GM12878 (cell line): ENCODE results near the gene ZNF613. TPM values are rescaled to one million over a fixed set of nuclear protein-coding genes. Genes with fewer than 3 reads are reported as not detected.

Experiments used
- ATAC-seq: fragments of 200-7000 bp; cut with Tn5 transposase; 3 replicates; pipeline ENCODE4 v1.9.1; 2020; ENCODE audit warnings: mild to moderate bottlenecking, moderate library complexity
- BruUV-seq: library from RNA; stranded (reverse); fragments of 400-500 nt; replicated peaks from 2 replicates; lab custom pipeline; 2021; lab: Mats Ljungman, UMichigan
- CTCF ChIA-PET: fragments of 300-600 bp; sonication (Branson Sonifier 250); formaldehyde crosslinking; extraction: SDS; loops from one replicate; lab custom pipeline; 2021; ENCODE audit warnings: inconsistent platforms; lab: Yijun Ruan, JAX
- POLR2A ChIA-PET: fragments of 350-600 bp; formaldehyde crosslinking; extraction: SDS; loops from one replicate; lab custom pipeline; 2021; ENCODE audit warnings: inconsistent platforms; lab: Charles Lee
- RAD21 ChIA-PET: fragments of 300-600 bp; sonication (Branson Sonifier 250); formaldehyde crosslinking; loops from one replicate; lab custom pipeline; 2023; ENCODE audit warnings: antibody characterized with exemption; ENCODE audit not compliant: unreplicated experiment; lab: Charles Lee
- SMC1A ChIA-PET: fragments of 300-600 bp; sonication (Branson Sonifier 250); formaldehyde crosslinking; loops from one replicate; lab custom pipeline; 2023; ENCODE audit not compliant: unreplicated experiment, uncharacterized antibody; lab: Charles Lee
- DNase-seq: peaks from one replicate; pipeline ENCODE4 v3.0.0-alpha.2; 2011; ENCODE audit warnings: low read depth, low spot score
- FAIRE-seq: peaks from 3 replicates; lab custom pipeline; 2011; peaks lifted over from hg19 to GRCh38; lab: Jason Lieb, UNC
- H2AFZ ChIP-seq: 2 replicates; pipeline ENCODE4 v1.6.0; 2011; ENCODE audit warnings: low read depth, low read length, control low read depth; ENCODE audit not compliant: control insufficient read depth
- H3K27ac ChIP-seq: 2 replicates; pipeline ENCODE4 v1.5.1; 2011; ENCODE audit warnings: control low read depth; ENCODE audit not compliant: control insufficient read depth, insufficient read depth
- H3K27me3 ChIP-seq, 2 experiments: replicated peaks in 1 of 2; 2 replicates each; pipeline versions ENCODE4 v1.6.0 to v1.6.1; 2011; ENCODE audit warnings: low read length in 1 of 2; ENCODE audit not compliant: control insufficient read depth in 2 of 2, insufficient read depth in 2 of 2
- H3K36me3 ChIP-seq, 2 experiments: 2 replicates each; pipeline ENCODE4 v1.5.1; 2011; ENCODE audit warnings: low read length in 1 of 2; ENCODE audit not compliant: control insufficient read depth in 2 of 2, insufficient read depth in 2 of 2
- H3K4me1 ChIP-seq: 2 replicates; pipeline ENCODE4 v1.6.1; 2011; ENCODE audit warnings: mild to moderate bottlenecking, low read length, moderate library complexity, mixed read lengths; ENCODE audit not compliant: control insufficient read depth, insufficient read depth
- H3K4me2 ChIP-seq: 2 replicates; pipeline ENCODE4 v1.6.0; 2011; ENCODE audit warnings: control low read depth; ENCODE audit not compliant: control insufficient read depth, insufficient read depth
- H3K4me3 ChIP-seq: fragments of 200-600 bp; sonication (generic); 2 replicates; pipeline ENCODE4 v1.5.1; 2016
- H3K79me2 ChIP-seq: 2 replicates; pipeline ENCODE4 v1.6.0; 2011; ENCODE audit warnings: low read length; ENCODE audit not compliant: control insufficient read depth, insufficient read depth
- H3K9ac ChIP-seq: 2 replicates; pipeline ENCODE4 v1.8.0; 2011; ENCODE audit warnings: low read length, control low read depth, mixed read lengths; ENCODE audit not compliant: control insufficient read depth, insufficient read depth
- H3K9me3 ChIP-seq: replicated peaks from 3 replicates; pipeline ENCODE4 v1.5.1; 2011; ENCODE audit warnings: mild to moderate bottlenecking, low read length; ENCODE audit not compliant: control insufficient read depth, insufficient read depth
- H4K20me1 ChIP-seq: 2 replicates; pipeline ENCODE4 v1.6.0; 2011; ENCODE audit not compliant: control insufficient read depth, insufficient read depth
- BMI1 ChIP-seq: fragments of 450-650 bp; IDR thresholded peaks from 2 replicates; pipeline ENCODE4 v1.6.1; 2016; ENCODE audit warnings: mild to moderate bottlenecking, moderate library complexity, borderline replicate concordance
- CBFB ChIP-seq: IDR thresholded peaks from 2 replicates; pipeline ENCODE4 v1.6.1; 2016; ENCODE audit warnings: antibody characterized with exemption, low read depth
- CBX3 ChIP-seq: fragments of 200-600 bp; sonication (generic); IDR thresholded peaks from 2 replicates; pipeline ENCODE4 v1.6.1; 2016; ENCODE audit warnings: low read depth, borderline replicate concordance
- FOXM1 ChIP-seq: IDR thresholded peaks from 2 replicates; pipeline ENCODE4 v1.6.1; 2012; ENCODE audit warnings: low read depth, mild to moderate bottlenecking, inconsistent platforms, low read length, moderate library complexity
- GATAD2B ChIP-seq: fragments of 450-650 bp; conservative IDR thresholded peaks from 2 replicates; pipeline ENCODE4 v1.6.1; 2017; ENCODE audit warnings: low read depth, mild to moderate bottlenecking, moderate library complexity
- HDAC2 ChIP-seq: fragments of 200-600 bp; sonication (generic); IDR thresholded peaks from 2 replicates; pipeline ENCODE4 v1.6.1; 2017
- LARP7 ChIP-seq: fragments of 450-650 bp; IDR thresholded peaks from 2 replicates; pipeline ENCODE4 v1.6.1; 2017; ENCODE audit warnings: mild to moderate bottlenecking
- MYC ChIP-seq: IDR thresholded peaks from 2 replicates; pipeline ENCODE4 v1.6.1; 2011; ENCODE audit warnings: mild to moderate bottlenecking, low read length, moderate library complexity, inconsistent platforms; ENCODE audit not compliant: insufficient read depth, insufficient replicate concordance, insufficient read length, severe bottlenecking
- NFIC ChIP-seq: IDR thresholded peaks from 2 replicates; pipeline ENCODE4 v1.6.1; 2012; ENCODE audit warnings: low read depth, mild to moderate bottlenecking, inconsistent platforms, low read length, moderate library complexity
- TAF1 ChIP-seq: IDR thresholded peaks from 2 replicates; pipeline ENCODE4 v1.6.1; 2011; ENCODE audit warnings: mild to moderate bottlenecking, low read depth, low read length, borderline replicate concordance
- TCF7 ChIP-seq: IDR thresholded peaks from 2 replicates; pipeline ENCODE4 v1.6.1; 2014; ENCODE audit warnings: antibody characterized with exemption, borderline replicate concordance
- YY1 ChIP-seq: IDR thresholded peaks from 2 replicates; pipeline ENCODE4 v1.6.1; 2011; ENCODE audit warnings: low read depth, mild to moderate bottlenecking, low read length
- ZZZ3 ChIP-seq: IDR thresholded peaks from 2 replicates; pipeline ENCODE4 v1.6.1; 2011; ENCODE audit warnings: low read depth; ENCODE audit not compliant: control insufficient read depth, insufficient read length
- WGBS: methylation state at CpG from one replicate; pipeline ENCODE4 v1.1.6; 2016; ENCODE audit warnings: low lambda C conversion rate; ENCODE audit not compliant: insufficient replicate concordance, insufficient coverage; ENCODE audit errors: missing lambda C conversion rate; 5-methylcytosine and 5-hydroxymethylcytosine counted together
- in situ Hi-C: fragments of 300-500 bp; cut with MboI; formaldehyde crosslinking; loops from 9 replicates; pipeline ENCODE4 v1.14.3; 2018; ENCODE audit warnings: mixed read lengths
- intact Hi-C: fragments of 100-400 bp; cut with micrococcal nuclease; formaldehyde crosslinking; loops from one replicate; pipeline ENCODE4 v1.14.2; 2022; ENCODE audit not compliant: unreplicated experiment
- polyA plus RNA-seq, 11 experiments: library from polyadenylated mRNA; depleted of rRNA in 4 of 11; unstranded in 6 of 11; stranded (reverse) in 5 of 11; fragments of >200 nt; fragmentation: Nextera tagmentation in 4 of 11; fragmentation: Illumina TruSeq in 1 of 11; extraction: Ambion mirVana in 4 of 11; extraction: Trizol in 1 of 11; gene quantifications; 1 replicate in 1 of 11; 2 replicates in 10 of 11; pipeline versions ENCODE4 v1.2.1 to v1.2.3, GENCODE V29; 2011 to 2016; ENCODE audit warnings: inconsistent platforms in 2 of 11, missing spikeins in 2 of 11, low read depth in 1 of 11
- total RNA-seq, 4 experiments: library from RNA; depleted of rRNA in 3 of 4; stranded (reverse); fragments of >200 nt in 3 of 4; fragmentation: Illumina TruSeq in 1 of 4; extraction: Trizol in 1 of 4; gene quantifications; 2 replicates each; pipeline versions ENCODE4 v1.2.1 to v1.2.3, GENCODE V29; 2013 to 2021
- TF ChIP-seq, protein P1 (sequence below): fragments of 450-650 bp; IDR thresholded peaks from 2 replicates; pipeline ENCODE4 v1.6.1; 2016; ENCODE audit warnings: mild to moderate bottlenecking, moderate library complexity, borderline replicate concordance
- TF ChIP-seq, protein P2 (sequence below): fragments of 450-650 bp; IDR thresholded peaks from 2 replicates; pipeline ENCODE4 v1.6.1; 2017; ENCODE audit warnings: mild to moderate bottlenecking, moderate library complexity
- TF ChIP-seq, protein P3 (sequence below): fragments of 450-650 bp; IDR thresholded peaks from 2 replicates; pipeline ENCODE4 v1.6.1; 2017; ENCODE audit warnings: mild to moderate bottlenecking, low read depth, inconsistent platforms; ENCODE audit not compliant: poor library complexity, severe bottlenecking

ZNF613 gene
- total and polyA plus RNA-seq, 10 of the 15 experiments (the other 5 are each of a cell fraction or from before 2014, with no cell fraction given): 3.3 to 7.8 (median 5.0) TPM

DNA sequence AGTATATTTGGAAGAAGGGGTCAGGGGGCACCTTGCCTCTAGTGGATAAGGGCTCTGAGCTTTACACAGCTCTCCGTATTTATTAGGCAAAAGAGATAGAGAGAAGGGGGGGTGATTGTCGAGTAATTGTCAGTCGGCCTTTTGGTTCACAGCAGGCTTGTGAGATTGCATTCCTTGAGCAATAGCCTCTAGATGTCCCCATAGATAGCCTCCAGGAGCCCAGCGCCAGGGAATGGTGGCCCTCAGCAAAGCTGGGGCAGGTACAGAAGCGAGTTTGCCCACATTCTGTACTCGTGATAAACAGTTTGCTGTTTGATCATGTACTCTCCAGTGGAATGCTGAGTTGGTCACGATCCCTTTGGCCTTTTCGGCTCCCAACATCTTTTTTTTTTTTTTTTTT lies 4.6 kb downstream of the ZNF613 start:
- POLR2A ChIA-PET: no interaction called here
- TF ChIP-seq CBX3 (no peak), LARP7 (no peak), TCF7 (no peak), YY1 (no peak), GATAD2B (no peak), HDAC2 (no peak), NFIC (no peak), BMI1 (no peak), MYC (no peak), ZZZ3 (no peak), FOXM1 (no peak), CBFB (no peak), TAF1 (no peak)
- TF ChIP-seq, protein P1, sequence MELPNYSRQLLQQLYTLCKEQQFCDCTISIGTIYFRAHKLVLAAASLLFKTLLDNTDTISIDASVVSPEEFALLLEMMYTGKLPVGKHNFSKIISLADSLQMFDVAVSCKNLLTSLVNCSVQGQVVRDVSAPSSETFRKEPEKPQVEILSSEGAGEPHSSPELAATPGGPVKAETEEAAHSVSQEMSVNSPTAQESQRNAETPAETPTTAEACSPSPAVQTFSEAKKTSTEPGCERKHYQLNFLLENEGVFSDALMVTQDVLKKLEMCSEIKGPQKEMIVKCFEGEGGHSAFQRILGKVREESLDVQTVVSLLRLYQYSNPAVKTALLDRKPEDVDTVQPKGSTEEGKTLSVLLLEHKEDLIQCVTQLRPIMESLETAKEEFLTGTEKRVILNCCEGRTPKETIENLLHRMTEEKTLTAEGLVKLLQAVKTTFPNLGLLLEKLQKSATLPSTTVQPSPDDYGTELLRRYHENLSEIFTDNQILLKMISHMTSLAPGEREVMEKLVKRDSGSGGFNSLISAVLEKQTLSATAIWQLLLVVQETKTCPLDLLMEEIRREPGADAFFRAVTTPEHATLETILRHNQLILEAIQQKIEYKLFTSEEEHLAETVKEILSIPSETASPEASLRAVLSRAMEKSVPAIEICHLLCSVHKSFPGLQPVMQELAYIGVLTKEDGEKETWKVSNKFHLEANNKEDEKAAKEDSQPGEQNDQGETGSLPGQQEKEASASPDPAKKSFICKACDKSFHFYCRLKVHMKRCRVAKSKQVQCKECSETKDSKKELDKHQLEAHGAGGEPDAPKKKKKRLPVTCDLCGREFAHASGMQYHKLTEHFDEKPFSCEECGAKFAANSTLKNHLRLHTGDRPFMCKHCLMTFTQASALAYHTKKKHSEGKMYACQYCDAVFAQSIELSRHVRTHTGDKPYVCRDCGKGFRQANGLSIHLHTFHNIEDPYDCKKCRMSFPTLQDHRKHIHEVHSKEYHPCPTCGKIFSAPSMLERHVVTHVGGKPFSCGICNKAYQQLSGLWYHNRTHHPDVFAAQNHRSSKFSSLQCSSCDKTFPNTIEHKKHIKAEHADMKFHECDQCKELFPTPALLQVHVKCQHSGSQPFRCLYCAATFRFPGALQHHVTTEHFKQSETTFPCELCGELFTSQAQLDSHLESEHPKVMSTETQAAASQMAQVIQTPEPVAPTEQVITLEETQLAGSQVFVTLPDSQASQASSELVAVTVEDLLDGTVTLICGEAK: no peak
- TF ChIP-seq, protein P2, sequence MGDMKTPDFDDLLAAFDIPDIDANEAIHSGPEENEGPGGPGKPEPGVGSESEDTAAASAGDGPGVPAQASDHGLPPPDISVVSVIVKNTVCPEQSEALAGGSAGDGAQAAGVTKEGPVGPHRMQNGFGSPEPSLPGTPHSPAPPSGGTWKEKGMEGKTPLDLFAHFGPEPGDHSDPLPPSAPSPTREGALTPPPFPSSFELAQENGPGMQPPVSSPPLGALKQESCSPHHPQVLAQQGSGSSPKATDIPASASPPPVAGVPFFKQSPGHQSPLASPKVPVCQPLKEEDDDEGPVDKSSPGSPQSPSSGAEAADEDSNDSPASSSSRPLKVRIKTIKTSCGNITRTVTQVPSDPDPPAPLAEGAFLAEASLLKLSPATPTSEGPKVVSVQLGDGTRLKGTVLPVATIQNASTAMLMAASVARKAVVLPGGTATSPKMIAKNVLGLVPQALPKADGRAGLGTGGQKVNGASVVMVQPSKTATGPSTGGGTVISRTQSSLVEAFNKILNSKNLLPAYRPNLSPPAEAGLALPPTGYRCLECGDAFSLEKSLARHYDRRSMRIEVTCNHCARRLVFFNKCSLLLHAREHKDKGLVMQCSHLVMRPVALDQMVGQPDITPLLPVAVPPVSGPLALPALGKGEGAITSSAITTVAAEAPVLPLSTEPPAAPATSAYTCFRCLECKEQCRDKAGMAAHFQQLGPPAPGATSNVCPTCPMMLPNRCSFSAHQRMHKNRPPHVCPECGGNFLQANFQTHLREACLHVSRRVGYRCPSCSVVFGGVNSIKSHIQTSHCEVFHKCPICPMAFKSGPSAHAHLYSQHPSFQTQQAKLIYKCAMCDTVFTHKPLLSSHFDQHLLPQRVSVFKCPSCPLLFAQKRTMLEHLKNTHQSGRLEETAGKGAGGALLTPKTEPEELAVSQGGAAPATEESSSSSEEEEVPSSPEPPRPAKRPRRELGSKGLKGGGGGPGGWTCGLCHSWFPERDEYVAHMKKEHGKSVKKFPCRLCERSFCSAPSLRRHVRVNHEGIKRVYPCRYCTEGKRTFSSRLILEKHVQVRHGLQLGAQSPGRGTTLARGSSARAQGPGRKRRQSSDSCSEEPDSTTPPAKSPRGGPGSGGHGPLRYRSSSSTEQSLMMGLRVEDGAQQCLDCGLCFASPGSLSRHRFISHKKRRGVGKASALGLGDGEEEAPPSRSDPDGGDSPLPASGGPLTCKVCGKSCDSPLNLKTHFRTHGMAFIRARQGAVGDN: no peak
- TF ChIP-seq, protein P3, sequence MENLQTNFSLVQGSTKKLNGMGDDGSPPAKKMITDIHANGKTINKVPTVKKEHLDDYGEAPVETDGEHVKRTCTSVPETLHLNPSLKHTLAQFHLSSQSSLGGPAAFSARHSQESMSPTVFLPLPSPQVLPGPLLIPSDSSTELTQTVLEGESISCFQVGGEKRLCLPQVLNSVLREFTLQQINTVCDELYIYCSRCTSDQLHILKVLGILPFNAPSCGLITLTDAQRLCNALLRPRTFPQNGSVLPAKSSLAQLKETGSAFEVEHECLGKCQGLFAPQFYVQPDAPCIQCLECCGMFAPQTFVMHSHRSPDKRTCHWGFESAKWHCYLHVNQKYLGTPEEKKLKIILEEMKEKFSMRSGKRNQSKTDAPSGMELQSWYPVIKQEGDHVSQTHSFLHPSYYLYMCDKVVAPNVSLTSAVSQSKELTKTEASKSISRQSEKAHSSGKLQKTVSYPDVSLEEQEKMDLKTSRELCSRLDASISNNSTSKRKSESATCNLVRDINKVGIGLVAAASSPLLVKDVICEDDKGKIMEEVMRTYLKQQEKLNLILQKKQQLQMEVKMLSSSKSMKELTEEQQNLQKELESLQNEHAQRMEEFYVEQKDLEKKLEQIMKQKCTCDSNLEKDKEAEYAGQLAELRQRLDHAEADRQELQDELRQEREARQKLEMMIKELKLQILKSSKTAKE: no peak

More for the DNA sequence above, 4.6 kb downstream of the ZNF613 start:
- no peak for FAIRE-seq
- H3K27ac ChIP-seq: no peak overlapping the region
- peaks cover 5 to 11% of the 10 kb centered on the region in 2 experiments; a peak in 3 of 4 replicates for H3K36me3 ChIP-seq
- SMC1A ChIA-PET: no interaction called here
- 0 out of 2 replicates have a peak, but pooled peaks cover 2% of the 10 kb centered on the region for H3K4me1 ChIP-seq
- no peaks in the 10 kb centered on the region for H3K27me3 ChIP-seq
- intact Hi-C loops: no loop called here
- H3K9me3 ChIP-seq: peaks cover 19% of the 10 kb centered on the region; the same call in 2 of the 3 replicates
- in situ Hi-C loops: no loop called here
- H4K20me1 ChIP-seq: no peaks in the 10 kb centered on the region
- RAD21 ChIA-PET: no interaction called here
- BruUV-seq: no TSS peak
- no peak overlapping the region for H3K4me3 ChIP-seq
- WGBS: 89% methylated on average over 8 of the region's 8 CpGs
- DNase-seq: no peak
- H3K4me2 ChIP-seq: no peak overlapping the region
- no peak for ATAC-seq
- no peak overlapping the region for H3K9ac ChIP-seq
- CTCF ChIA-PET: no interaction called here
- no peak overlapping the region for H2AFZ ChIP-seq
- peaks cover 6% of the 10 kb centered on the region for H3K79me2 ChIP-seq
